Urinary bladder (tissue), 4 donors: ENCODE data around the gene OTC. TPM values are rescaled to one million over a fixed set of nuclear protein-coding genes. Genes with fewer than 3 reads are reported as not detected.

Experiments
- DNase-seq: peaks from one replicate; pipeline ENCODE4 v3.0.0-alpha.2; 2015; ENCODE audit errors: extremely low spot score
- H3K27ac ChIP-seq: one replicate; pipeline ENCODE4 v1.5.1; 2013; ENCODE audit warnings: low read depth, mild to moderate bottlenecking, moderate library complexity
- H3K36me3 ChIP-seq: one replicate; pipeline ENCODE4 v1.6.1; 2013; ENCODE audit warnings: mild to moderate bottlenecking, moderate library complexity; ENCODE audit not compliant: insufficient read depth
- H3K4me1 ChIP-seq: one replicate; pipeline ENCODE4 v1.6.1; 2013; ENCODE audit warnings: mild to moderate bottlenecking, moderate library complexity; ENCODE audit not compliant: insufficient read depth
- H3K4me3 ChIP-seq: one replicate; pipeline ENCODE4 v1.5.1; 2013; ENCODE audit warnings: low read depth, low read length
- WGBS: extraction: QIAGEN DNeasy Blood & Tissue Kit; methylation state at CpG from one replicate; pipeline ENCODE4 v1.1.7; 2013; 5-methylcytosine and 5-hydroxymethylcytosine counted together
- polyA plus RNA-seq: library from polyadenylated mRNA; stranded (reverse); fragments of 200-250 nt; gene quantifications from one replicate; pipeline ENCODE4 v1.2.3, GENCODE V29; 2013
- total RNA-seq: library from RNA; depleted of rRNA; stranded (reverse); fragments of >200 nt; gene quantifications from one replicate; pipeline ENCODE4 v1.2.3, GENCODE V29; 2014
- donor health status: healthy with polysubstance abuse.
- donor health status: healthy.

Gene OTC
- total and polyA plus RNA-seq, 2 donors = 0.41 to 0.63 TPM

DNA sequence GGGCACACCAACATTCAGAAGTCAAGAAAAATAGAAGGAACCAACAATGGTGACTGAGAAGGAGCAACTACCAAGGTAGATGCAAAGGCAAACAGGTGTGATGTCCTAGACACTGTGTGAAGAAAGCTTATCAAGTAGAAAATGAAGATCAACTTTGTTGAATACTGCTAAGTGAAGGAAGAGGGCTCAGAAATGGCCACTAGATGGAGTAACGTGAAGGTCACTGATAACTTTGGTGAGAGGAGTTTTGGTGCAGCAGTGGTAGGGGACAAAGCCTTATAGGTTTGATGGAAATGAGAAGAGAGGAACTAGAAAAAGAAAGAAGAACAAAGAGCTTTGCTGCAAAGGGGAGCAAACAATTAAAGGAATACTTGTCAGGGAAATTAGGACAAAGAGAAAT is 23.5 kb downstream of the OTC start:
- no peaks in the 10 kb centered on the region for H3K4me1 ChIP-seq
- DNase-seq = no peak
- H3K36me3 ChIP-seq = no peaks in the 10 kb centered on the region
- WGBS = 10% methylated on average over 1 of the region's 1 CpG
- H3K4me3 ChIP-seq = no peak overlapping the region
- H3K27ac ChIP-seq = no peak overlapping the region

DNA sequence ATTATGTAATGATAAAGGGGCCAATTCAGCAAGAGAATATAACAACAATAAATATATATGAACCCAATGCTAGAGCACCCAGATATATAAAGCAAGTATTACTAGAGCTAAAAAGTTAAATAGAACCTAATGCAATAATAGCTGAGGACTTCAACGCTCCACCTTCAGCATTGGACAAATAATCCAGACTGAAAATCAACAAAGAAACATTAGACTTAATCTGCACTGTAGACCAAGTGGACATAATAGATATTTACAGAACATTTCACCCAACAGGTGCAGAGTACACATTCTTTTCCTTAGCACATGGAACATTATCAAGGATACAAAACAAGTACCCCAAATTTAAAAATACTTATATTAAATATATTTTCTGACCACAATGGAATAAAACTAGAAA is 24.3 kb downstream of the OTC start:
- no peak overlapping the region for H3K4me3 ChIP-seq
- DNase-seq = no peak
- H3K4me1 ChIP-seq = no peaks in the 10 kb centered on the region
- H3K36me3 ChIP-seq = no peaks in the 10 kb centered on the region
- no peak overlapping the region for H3K27ac ChIP-seq
- WGBS = 85% methylated on average over 1 of the region's 1 CpG

DNA sequence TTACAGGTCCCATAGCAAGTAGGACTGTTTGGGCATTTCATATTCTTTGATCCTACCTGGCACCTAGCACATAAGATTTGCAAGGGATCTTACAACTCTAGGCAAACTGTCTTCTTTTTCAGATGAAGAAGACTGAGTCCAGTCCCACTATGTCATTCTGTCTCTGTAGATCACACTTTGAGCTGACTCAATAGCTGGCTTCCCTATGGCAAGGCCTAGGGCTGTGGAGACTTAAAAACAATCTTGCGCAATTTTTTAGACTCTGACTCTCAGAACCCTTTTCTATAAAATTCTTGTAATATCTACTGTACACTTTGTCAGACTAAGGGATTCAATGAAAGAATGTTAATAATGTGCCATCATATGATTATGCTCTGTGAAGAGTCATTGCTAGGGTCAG is 26.7 kb downstream of the OTC start:
- H3K4me3 ChIP-seq = no peak overlapping the region
- no peaks in the 10 kb centered on the region for H3K36me3 ChIP-seq
- no peaks in the 10 kb centered on the region for H3K4me1 ChIP-seq
- 98% methylated on average over 1 of the region's 1 CpG for WGBS
- no peak overlapping the region for H3K27ac ChIP-seq
- no peak for DNase-seq

DNA sequence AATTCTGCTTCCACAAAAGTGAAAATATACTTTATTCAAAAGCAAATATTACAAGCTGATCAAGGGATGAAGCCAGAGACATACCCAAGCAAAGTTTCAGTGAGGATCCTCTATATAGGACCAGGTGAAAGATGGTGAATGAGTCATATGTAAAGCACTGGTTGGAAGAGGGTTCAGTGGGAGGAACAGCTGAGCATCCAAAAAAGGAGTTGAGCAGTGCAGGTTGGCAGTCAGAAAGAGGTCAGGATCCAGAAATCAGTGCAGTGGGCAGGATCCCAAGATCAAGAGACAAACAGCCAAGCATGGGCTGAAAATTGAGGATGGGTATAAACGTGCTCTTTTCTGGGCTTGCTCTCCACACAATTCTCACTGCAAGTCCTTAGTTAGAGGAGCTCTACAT is 30.3 kb downstream of the OTC start:
- Histone ChIP-seq H3K27ac (no peak overlapping the region), H3K36me3 (no peaks in the 10 kb centered on the region), H3K4me3 (no peak overlapping the region), H3K4me1 (no peaks in the 10 kb centered on the region)
- WGBS = 30% methylated on average over 1 of the region's 1 CpG
- no peak for DNase-seq

DNA sequence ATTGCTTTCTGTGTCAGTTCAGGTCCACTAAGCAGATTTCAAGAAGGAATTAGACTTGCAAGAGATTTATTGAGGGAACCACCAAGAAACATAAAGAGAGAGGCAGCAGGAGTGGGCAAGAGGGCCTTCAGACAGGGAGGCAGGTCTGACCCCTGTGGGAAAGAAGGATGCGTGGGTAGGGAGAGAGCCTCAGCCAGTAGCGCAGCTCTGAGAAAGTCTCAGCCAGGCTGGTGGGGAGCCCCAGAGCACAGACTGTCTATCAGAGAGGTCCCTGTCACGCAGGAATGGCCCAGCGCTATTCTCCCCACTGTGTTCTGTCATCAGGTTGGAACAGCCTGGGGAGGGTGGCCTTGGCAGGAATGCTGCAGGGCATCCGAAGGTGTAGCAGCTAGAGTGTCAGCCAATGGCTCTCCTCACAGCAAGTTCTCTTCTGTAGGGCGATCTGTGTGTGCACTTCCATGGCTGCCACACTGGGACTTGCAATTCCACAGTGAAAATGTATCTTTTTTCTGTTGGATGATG is 48.0 kb downstream of the OTC start:
- Histone ChIP-seq H3K27ac (no peak overlapping the region), H3K4me1 (no peaks in the 10 kb centered on the region), H3K4me3 (no peak overlapping the region), H3K36me3 (no peaks in the 10 kb centered on the region)
- 87% methylated on average over 6 of the region's 6 CpGs for WGBS
- DNase-seq = no peak

DNA sequence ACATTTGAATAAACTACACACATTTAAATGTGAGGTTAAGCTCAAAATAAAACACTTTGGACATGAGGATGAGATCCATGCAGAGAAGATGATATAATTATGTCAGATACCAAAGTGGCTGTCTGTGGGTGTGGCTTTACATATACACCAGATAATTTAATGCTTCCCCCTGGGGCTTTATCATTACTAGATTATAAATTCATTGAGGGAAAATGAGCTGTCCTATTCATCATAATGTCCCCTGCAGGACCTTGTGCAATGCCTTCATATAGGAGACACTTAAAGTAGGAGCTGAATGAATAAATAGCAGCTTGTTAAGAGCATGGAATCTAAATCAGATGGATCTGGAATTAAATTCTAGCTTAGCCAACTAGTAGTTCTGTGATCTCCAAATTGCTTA is 49.7 kb downstream of the OTC start:
- Histone ChIP-seq H3K27ac (no peak overlapping the region), H3K4me3 (no peak overlapping the region), H3K4me1 (no peaks in the 10 kb centered on the region), H3K36me3 (no peaks in the 10 kb centered on the region)
- no peak for DNase-seq

DNA sequence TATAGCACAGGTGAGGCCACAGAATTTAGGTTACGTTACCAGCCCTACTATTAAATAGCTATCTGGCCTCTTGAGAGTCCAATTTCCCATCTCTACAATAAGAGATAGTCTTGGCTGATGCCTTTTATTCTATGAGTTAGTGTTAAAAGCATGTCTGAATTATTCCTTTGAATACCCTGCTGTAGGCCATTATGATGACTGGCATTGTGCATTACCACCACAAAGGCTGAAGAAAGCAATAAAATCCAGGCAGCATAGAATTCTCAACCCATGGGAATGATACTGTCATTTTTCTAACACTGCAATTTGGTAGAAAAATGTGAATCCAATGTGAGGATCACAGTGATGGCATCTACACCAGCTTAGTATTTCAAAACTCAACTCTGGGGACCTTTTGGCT is 51.4 kb downstream of the OTC start:
- 100% methylated on average over 1 of the region's 1 CpG for WGBS
- H3K4me3 ChIP-seq = no peak overlapping the region
- no peaks in the 10 kb centered on the region for H3K36me3 ChIP-seq

DNA sequence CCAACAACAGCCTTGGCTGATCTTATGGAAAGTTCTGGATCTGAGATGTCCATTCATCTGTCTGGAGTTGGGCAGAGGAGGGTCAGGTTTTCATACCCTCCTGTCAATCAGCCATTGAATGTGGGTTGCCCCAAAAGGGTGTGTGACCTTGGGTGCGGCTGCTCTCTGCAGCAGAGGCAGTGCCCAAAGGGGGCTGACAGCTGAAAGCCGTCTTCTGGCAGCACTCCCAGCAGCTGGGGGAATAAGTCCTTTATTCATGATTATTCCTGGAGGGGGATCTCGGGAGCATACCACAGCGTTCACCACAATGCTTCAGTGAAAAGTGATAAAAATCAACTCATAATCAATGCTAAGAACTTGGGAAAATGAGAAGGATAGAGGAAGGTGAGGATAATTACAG is 54.7 kb downstream of the OTC start:
- DNase-seq = no peak
- Histone ChIP-seq H3K4me1 (no peaks in the 10 kb centered on the region), H3K36me3 (no peaks in the 10 kb centered on the region), H3K27ac (no peak overlapping the region), H3K4me3 (no peak overlapping the region)
- WGBS = 16% methylated on average over 4 of the region's 4 CpGs

More for the DNA sequence above, 51.4 kb downstream of the OTC start:
- no peak for DNase-seq
- Histone ChIP-seq H3K4me1 (no peaks in the 10 kb centered on the region), H3K27ac (no peak overlapping the region)

DNA sequence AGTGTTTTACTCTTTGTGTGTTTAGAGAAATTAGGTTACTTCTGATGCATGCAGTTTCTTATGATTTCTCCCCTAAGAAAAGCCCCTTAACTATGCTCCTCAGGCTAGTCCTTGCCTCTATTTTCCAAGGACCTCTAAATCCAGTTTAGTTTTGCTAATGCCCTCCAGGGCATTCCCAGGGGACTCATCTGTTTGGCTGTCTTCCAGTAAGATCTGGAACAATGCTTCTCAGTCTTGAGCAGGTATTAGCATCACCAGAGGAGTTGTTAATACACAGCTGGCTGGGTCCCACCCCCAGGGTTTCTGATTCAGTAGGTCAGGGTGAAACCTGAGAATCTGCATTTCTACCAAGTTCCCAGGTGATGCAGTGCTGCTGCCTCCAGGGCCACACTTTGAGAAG is 56.9 kb downstream of the OTC start:
- Histone ChIP-seq H3K36me3 (no peaks in the 10 kb centered on the region), H3K4me1 (no peaks in the 10 kb centered on the region), H3K4me3 (no peak overlapping the region), H3K27ac (no peak overlapping the region)
- no peak for DNase-seq

DNA sequence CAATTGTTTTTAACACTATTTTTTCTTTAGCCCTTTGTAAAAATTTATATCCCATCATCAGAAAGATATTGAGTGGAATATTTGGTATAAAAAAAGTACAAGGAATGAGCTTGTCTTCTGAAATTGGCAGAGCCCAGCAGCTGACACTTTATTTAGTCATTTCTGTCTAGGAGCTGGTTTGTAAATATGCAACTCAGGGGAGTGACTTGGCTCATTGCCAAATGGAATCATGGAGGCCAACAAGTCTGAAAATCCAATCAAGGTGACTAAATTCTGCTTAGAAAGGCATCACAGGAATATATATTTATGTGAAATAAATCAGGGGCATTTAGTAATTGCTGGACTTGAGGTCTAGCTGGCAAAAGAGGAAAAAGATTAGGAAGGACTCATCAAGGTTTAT is 74.4 kb downstream of the OTC start:
- no peak overlapping the region for H3K4me3 ChIP-seq
- H3K27ac ChIP-seq = no peak overlapping the region
- no peak for DNase-seq
- H3K4me1 ChIP-seq = no peaks in the 10 kb centered on the region
- no peaks in the 10 kb centered on the region for H3K36me3 ChIP-seq

DNA sequence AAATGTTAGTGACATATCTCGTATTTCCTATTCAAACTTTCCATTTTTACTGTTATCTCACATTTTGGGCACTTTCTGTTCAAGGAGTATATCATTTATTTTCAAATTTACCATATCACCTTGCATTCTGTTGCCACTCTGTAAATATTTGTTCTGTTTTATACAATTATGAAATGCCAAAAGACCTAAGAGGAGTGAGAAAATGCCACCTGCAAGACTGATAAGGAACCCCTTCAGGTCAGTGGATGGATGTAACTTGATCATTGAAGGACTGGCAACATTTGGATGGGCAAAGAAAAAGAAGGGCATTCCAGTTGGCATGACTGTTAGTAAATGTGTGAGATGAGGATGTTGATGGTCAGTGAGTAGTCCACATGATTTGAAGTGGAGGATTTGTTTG is 79.1 kb downstream of the OTC start:
- Histone ChIP-seq H3K36me3 (no peaks in the 10 kb centered on the region), H3K4me3 (no peak overlapping the region), H3K4me1 (no peaks in the 10 kb centered on the region), H3K27ac (no peak overlapping the region)
- no peak for DNase-seq
- WGBS = 85% methylated on average over 1 of the region's 1 CpG

DNA sequence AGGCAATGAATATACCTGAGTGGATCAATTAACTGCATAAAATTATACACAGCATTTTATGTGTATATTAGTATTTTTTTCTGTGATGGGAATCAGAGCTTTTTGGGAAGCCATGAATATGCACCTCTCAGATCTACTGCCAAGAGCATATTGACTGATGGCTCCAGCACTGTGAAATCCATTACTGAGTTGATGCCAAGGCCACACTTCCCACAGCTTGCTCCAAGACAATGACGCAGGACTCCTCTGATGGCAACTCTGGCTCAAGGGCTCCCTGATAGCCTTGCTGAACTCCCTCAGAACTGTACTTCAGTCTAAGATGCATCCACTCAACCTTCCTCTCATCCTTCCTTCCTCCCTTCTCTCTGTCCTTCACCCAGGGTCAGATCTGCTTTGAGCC is 82.7 kb downstream of the OTC start:
- no peak for DNase-seq
- H3K4me1 ChIP-seq = no peaks in the 10 kb centered on the region
- no peak overlapping the region for H3K4me3 ChIP-seq
- 84% methylated on average over 1 of the region's 1 CpG for WGBS
- no peaks in the 10 kb centered on the region for H3K36me3 ChIP-seq
- H3K27ac ChIP-seq = no peak overlapping the region

DNA sequence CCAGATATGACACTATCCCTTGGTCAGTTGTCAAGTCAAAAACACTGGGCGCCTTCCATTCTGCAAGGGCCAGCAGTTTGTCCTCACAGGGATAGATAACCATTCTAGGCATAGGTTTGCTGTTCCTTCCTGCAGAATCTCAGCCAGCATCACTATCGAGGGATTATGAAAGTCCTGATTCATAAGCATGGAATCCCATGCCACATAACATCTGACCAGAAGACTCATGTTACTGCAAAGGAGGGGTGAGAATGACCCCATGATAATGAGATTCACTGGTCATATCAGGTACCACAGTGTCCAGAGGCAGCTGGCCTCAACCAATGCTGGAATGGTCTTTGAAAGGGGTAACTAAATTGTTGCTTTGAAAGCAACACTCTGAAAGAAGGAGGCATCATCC is 84.7 kb downstream of the OTC start:
- Histone ChIP-seq H3K36me3 (no peaks in the 10 kb centered on the region), H3K27ac (no peak overlapping the region), H3K4me1 (no peaks in the 10 kb centered on the region), H3K4me3 (no peak overlapping the region)
- DNase-seq = no peak
- WGBS = 78% methylated on average over 2 of the region's 2 CpGs

DNA sequence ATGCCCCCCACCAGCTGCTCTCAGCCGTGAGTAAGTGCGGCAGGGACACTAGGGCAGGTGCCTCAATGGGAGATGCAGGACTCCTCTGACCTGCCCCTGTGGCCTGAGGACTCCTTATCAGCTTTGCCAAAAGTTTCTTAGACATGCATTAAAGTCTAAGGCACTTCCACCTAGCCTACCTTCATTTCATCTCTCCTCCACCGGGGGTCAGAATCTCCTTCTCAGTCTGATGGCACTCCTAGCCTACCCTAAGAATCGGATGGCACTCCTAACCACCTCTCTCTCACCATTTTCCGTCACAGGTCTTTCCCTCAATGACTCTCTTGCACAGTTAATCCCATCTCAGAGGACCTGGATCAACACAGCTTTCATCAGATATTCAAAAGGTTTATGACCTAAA is 85.9 kb downstream of the OTC start:
- DNase-seq = no peak
- Histone ChIP-seq H3K27ac (no peak overlapping the region), H3K4me3 (no peak overlapping the region), H3K4me1 (no peaks in the 10 kb centered on the region), H3K36me3 (no peaks in the 10 kb centered on the region)
- WGBS = 55% methylated on average over 5 of the region's 5 CpGs

DNA sequence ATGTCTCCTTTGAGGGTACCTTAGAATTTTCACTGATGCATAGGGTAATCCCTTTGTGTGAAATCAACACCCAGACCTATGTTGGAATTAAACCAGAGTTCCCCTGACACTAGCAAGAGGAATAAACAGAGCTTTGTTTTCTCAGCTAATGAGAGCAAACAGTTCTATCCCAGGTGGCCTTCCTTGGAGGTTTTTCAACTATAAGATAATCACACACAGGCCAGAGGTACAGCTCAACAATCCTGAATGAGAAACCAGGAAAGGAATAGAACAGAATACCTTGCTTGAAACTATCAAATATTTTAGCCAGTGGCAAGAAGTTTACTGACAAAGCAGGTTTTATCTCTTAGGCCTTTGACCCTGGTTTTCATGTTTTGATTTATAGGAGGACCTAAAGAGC is 100.2 kb downstream of the OTC start:
- H3K36me3 ChIP-seq = no peaks in the 10 kb centered on the region
- no peak for DNase-seq
- H3K4me1 ChIP-seq = no peaks in the 10 kb centered on the region
- no peak overlapping the region for H3K27ac ChIP-seq
- no peak overlapping the region for H3K4me3 ChIP-seq
